HPDE6-E6E7 (cell line): ENCODE data around the gene CSNK2A1.

Source experiments
- DNase-seq: peaks from one replicate; pipeline ENCODE4 v3.0.0; 2011; ENCODE audit warnings: missing footprints; ENCODE audit errors: extremely low spot score

CSNK2A1 gene

GRCh38 chr20:564192-564591, 20.6 kb upstream of the CSNK2A1 start:
- no peak for DNase-seq

- DNase-seq = no peak
Measured at GRCh38 chr20:563187-563586, 19.6 kb upstream of the CSNK2A1 start.

- no peak for DNase-seq
Measured at GRCh38 chr20:562232-562897, 18.8 kb upstream of the CSNK2A1 start.

- DNase-seq = peak; percentile 68
Measured at GRCh38 chr20:561437-562231, 18.0 kb upstream of the CSNK2A1 start.

- DNase-seq = no peak
Measured at GRCh38 chr20:560680-561079, 17.1 kb upstream of the CSNK2A1 start.

GRCh38 chr20:558117-558516, 14.5 kb upstream of the CSNK2A1 start:
- no peak for DNase-seq

- no peak for DNase-seq
Measured at GRCh38 chr20:556984-557383, 13.4 kb upstream of the CSNK2A1 start.

- no peak for DNase-seq
Measured at GRCh38 chr20:555976-556385, 12.4 kb upstream of the CSNK2A1 start.

- no peak for DNase-seq
Measured at GRCh38 chr20:550611-551010, 7.0 kb upstream of the CSNK2A1 start.

- DNase-seq = no peak
Measured at GRCh38 chr20:549722-550496, 6.3 kb upstream of the CSNK2A1 start.

GRCh38 chr20:548906-549305, 5.3 kb upstream of the CSNK2A1 start:
- no peak for DNase-seq

GRCh38 chr20:547394-547793, 3.8 kb upstream of the CSNK2A1 start:
- DNase-seq = no peak

- DNase-seq = no peak
Measured at GRCh38 chr20:546353-546752, 2.8 kb upstream of the CSNK2A1 start.

- no peak for DNase-seq
Measured at GRCh38 chr20:544153-544725, 649 bp upstream of the CSNK2A1 start.

- peak; percentile 40 for DNase-seq
Measured at GRCh38 chr20:542777-543368, 717 bp downstream of the CSNK2A1 start.

GRCh38 chr20:540391-541201, 3.0 kb downstream of the CSNK2A1 start:
- DNase-seq = no peak

GRCh38 chr20:539848-540247, 3.7 kb downstream of the CSNK2A1 start:
- DNase-seq = peak; percentile 48

GRCh38 chr20:539191-539590, 4.4 kb downstream of the CSNK2A1 start:
- DNase-seq = no peak

GRCh38 chr20:537983-538382, 5.6 kb downstream of the CSNK2A1 start:
- no peak for DNase-seq

GRCh38 chr20:536426-537010, 7.1 kb downstream of the CSNK2A1 start:
- DNase-seq = no peak

GRCh38 chr20:535958-536357, 7.6 kb downstream of the CSNK2A1 start:
- DNase-seq = peak; percentile 51
